Measurements from ENCODE around the gene PRDX6.

The PRDX6 gene

GRCh38 chr1:173477286-173478093 is at the start of gene PRDX6:
Gene PRDX6 (plus strand): TSS chr1:173477335. CDS start chr1:173477398, 63 bp downstream.
- peaks cover 43% of the 10 kb centered on the region for H3K4me1 ChIP-seq (ENCODE audit: control insufficient read depth, insufficient read depth, low read length, unreplicated experiment)
- peak within 1 kb of the TSS; percentile 78 for H2AFZ ChIP-seq (ENCODE audit: low read length, unreplicated experiment)
- peak within 1 kb of the TSS; percentile 91 for H3K27ac ChIP-seq (ENCODE audit: low read depth, low read length)
- H3K4me3 ChIP-seq (ENCODE audit: low read depth, low read length) = peak within 1 kb of the TSS; percentile 91
- H3K36me3 ChIP-seq (ENCODE audit: insufficient read depth, low read length) = peaks cover 28% of the 10 kb centered on the region
- peaks cover 70% of the 10 kb centered on the region for H3K79me2 ChIP-seq (ENCODE audit: control insufficient read depth, insufficient read depth, low read length, unreplicated experiment)
- H3K27me3 ChIP-seq (ENCODE audit: insufficient read depth, low read length) = no peaks in the 10 kb centered on the region

- no peaks in the 10 kb centered on the region for H3K79me2 ChIP-seq (ENCODE audit: control insufficient read depth, insufficient read depth, low read length, unreplicated experiment)
- H3K4me1 ChIP-seq (ENCODE audit: control insufficient read depth, insufficient read depth, low read length, unreplicated experiment) = peaks cover 32% of the 10 kb centered on the region
- H3K27ac ChIP-seq (ENCODE audit: low read depth, low read length) = peak overlapping the region; percentile 86
- H3K27me3 ChIP-seq (ENCODE audit: insufficient read depth, low read length) = no peaks in the 10 kb centered on the region
- no peaks in the 10 kb centered on the region for H3K36me3 ChIP-seq (ENCODE audit: insufficient read depth, low read length)
- H2AFZ ChIP-seq (ENCODE audit: low read length, unreplicated experiment) = peak overlapping the region; percentile 89
- peak overlapping the region; percentile 71 for H3K4me3 ChIP-seq (ENCODE audit: low read depth, low read length)
These were observed 47.4 kb upstream of the PRDX6 start for GRCh38 chr1:173429471-173430402.

- Histone ChIP-seq H3K27me3 (ENCODE audit: insufficient read depth, low read length) (no peaks in the 10 kb centered on the region), H3K79me2 (ENCODE audit: control insufficient read depth, insufficient read depth, low read length, unreplicated experiment) (no peaks in the 10 kb centered on the region), H3K27ac (ENCODE audit: low read depth, low read length) (peak overlapping the region; percentile 86), H2AFZ (ENCODE audit: low read length, unreplicated experiment) (peak overlapping the region; percentile 64), H3K36me3 (ENCODE audit: insufficient read depth, low read length) (no peaks in the 10 kb centered on the region), H3K4me3 (ENCODE audit: low read depth, low read length) (peak overlapping the region; percentile 71), H3K4me1 (ENCODE audit: control insufficient read depth, insufficient read depth, low read length, unreplicated experiment) (peaks cover 23% of the 10 kb centered on the region)
These were observed 46.3 kb upstream of the PRDX6 start for GRCh38 chr1:173430677-173431303.

- H3K4me3 ChIP-seq (ENCODE audit: low read depth, low read length) = no peak overlapping the region
- peaks cover 23% of the 10 kb centered on the region for H3K4me1 ChIP-seq (ENCODE audit: control insufficient read depth, insufficient read depth, low read length, unreplicated experiment)
These were observed 45.7 kb upstream of the PRDX6 start for GRCh38 chr1:173431304-173432045.

GRCh38 chr1:173432331-173432730 is 44.8 kb upstream of the PRDX6 start:
- no peaks in the 10 kb centered on the region for H3K36me3 ChIP-seq (ENCODE audit: insufficient read depth, low read length)
- H3K4me3 ChIP-seq (ENCODE audit: low read depth, low read length) = no peak overlapping the region
- no peaks in the 10 kb centered on the region for H3K27me3 ChIP-seq (ENCODE audit: insufficient read depth, low read length)
- H3K79me2 ChIP-seq (ENCODE audit: control insufficient read depth, insufficient read depth, low read length, unreplicated experiment) = no peaks in the 10 kb centered on the region
- H3K4me1 ChIP-seq (ENCODE audit: control insufficient read depth, insufficient read depth, low read length, unreplicated experiment) = peaks cover 23% of the 10 kb centered on the region
- no peak overlapping the region for H2AFZ ChIP-seq (ENCODE audit: low read length, unreplicated experiment)
- no peak overlapping the region for H3K27ac ChIP-seq (ENCODE audit: low read depth, low read length)

More at GRCh38 chr1:173431304-173432045, 45.7 kb upstream of the PRDX6 start:
- Histone ChIP-seq H2AFZ (ENCODE audit: low read length, unreplicated experiment) (no peak overlapping the region), H3K79me2 (ENCODE audit: control insufficient read depth, insufficient read depth, low read length, unreplicated experiment) (no peaks in the 10 kb centered on the region), H3K27me3 (ENCODE audit: insufficient read depth, low read length) (no peaks in the 10 kb centered on the region), H3K27ac (ENCODE audit: low read depth, low read length) (no peak overlapping the region), H3K36me3 (ENCODE audit: insufficient read depth, low read length) (no peaks in the 10 kb centered on the region)

GRCh38 chr1:173433751-173434326 is 43.3 kb upstream of the PRDX6 start:
- Histone ChIP-seq H3K4me1 (ENCODE audit: control insufficient read depth, insufficient read depth, low read length, unreplicated experiment) (peaks cover 23% of the 10 kb centered on the region), H3K79me2 (ENCODE audit: control insufficient read depth, insufficient read depth, low read length, unreplicated experiment) (no peaks in the 10 kb centered on the region), H3K36me3 (ENCODE audit: insufficient read depth, low read length) (no peaks in the 10 kb centered on the region), H3K4me3 (ENCODE audit: low read depth, low read length) (no peak overlapping the region), H2AFZ (ENCODE audit: low read length, unreplicated experiment) (no peak overlapping the region), H3K27me3 (ENCODE audit: insufficient read depth, low read length) (no peaks in the 10 kb centered on the region), H3K27ac (ENCODE audit: low read depth, low read length) (no peak overlapping the region)

- H3K27me3 ChIP-seq (ENCODE audit: insufficient read depth, low read length) = no peaks in the 10 kb centered on the region
- no peaks in the 10 kb centered on the region for H3K36me3 ChIP-seq (ENCODE audit: insufficient read depth, low read length)
- no peak overlapping the region for H2AFZ ChIP-seq (ENCODE audit: low read length, unreplicated experiment)
- H3K4me3 ChIP-seq (ENCODE audit: low read depth, low read length) = no peak overlapping the region
- no peaks in the 10 kb centered on the region for H3K79me2 ChIP-seq (ENCODE audit: control insufficient read depth, insufficient read depth, low read length, unreplicated experiment)
- no peaks in the 10 kb centered on the region for H3K4me1 ChIP-seq (ENCODE audit: control insufficient read depth, insufficient read depth, low read length, unreplicated experiment)
- no peak overlapping the region for H3K27ac ChIP-seq (ENCODE audit: low read depth, low read length)
These were observed 40.2 kb upstream of the PRDX6 start for GRCh38 chr1:173436841-173437428.

GRCh38 chr1:173438675-173439074 is 38.5 kb upstream of the PRDX6 start:
- Histone ChIP-seq H3K79me2 (ENCODE audit: control insufficient read depth, insufficient read depth, low read length, unreplicated experiment) (no peaks in the 10 kb centered on the region), H2AFZ (ENCODE audit: low read length, unreplicated experiment) (no peak overlapping the region), H3K27ac (ENCODE audit: low read depth, low read length) (no peak overlapping the region), H3K36me3 (ENCODE audit: insufficient read depth, low read length) (no peaks in the 10 kb centered on the region), H3K4me1 (ENCODE audit: control insufficient read depth, insufficient read depth, low read length, unreplicated experiment) (no peaks in the 10 kb centered on the region), H3K27me3 (ENCODE audit: insufficient read depth, low read length) (no peaks in the 10 kb centered on the region), H3K4me3 (ENCODE audit: low read depth, low read length) (no peak overlapping the region)

GRCh38 chr1:173440430-173440829 is 36.7 kb upstream of the PRDX6 start:
- Histone ChIP-seq H3K36me3 (ENCODE audit: insufficient read depth, low read length) (no peaks in the 10 kb centered on the region), H3K27me3 (ENCODE audit: insufficient read depth, low read length) (no peaks in the 10 kb centered on the region), H3K27ac (ENCODE audit: low read depth, low read length) (no peak overlapping the region), H3K4me3 (ENCODE audit: low read depth, low read length) (no peak overlapping the region), H3K79me2 (ENCODE audit: control insufficient read depth, insufficient read depth, low read length, unreplicated experiment) (no peaks in the 10 kb centered on the region), H3K4me1 (ENCODE audit: control insufficient read depth, insufficient read depth, low read length, unreplicated experiment) (no peaks in the 10 kb centered on the region), H2AFZ (ENCODE audit: low read length, unreplicated experiment) (no peak overlapping the region)
